GM18858 (cell line): Measurements from ENCODE around the gene ARHGEF11.

Source experiments
- ATAC-seq: cut with Tn5 transposase; IDR thresholded peaks from one replicate; pipeline ENCODE4 v1.9.1; 2021; ENCODE audit not compliant: unreplicated experiment

Gene ARHGEF11

GRCh38 chr1:156912861-156913808, 132.4 kb downstream of the ARHGEF11 start:
- ATAC-seq = no peak

DNA sequence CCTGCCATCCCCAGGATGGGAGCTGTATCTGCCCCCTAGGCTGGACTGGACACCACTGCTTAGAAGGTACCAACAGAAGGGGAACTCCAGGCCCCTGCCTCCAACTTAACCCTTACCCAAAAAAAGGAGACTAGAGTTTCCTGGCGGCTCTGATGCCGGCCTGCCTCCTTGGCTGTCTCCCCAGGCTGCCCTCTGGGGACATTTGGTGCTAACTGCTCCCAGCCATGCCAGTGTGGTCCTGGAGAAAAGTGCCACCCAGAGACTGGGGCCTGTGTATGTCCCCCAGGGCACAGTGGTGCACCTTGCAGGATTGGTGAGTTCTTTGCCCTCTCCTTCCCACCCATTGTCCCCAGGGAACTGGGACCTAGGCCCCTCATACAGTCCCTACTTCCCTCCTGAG, 133.2 kb downstream of the ARHGEF11 start:
- ATAC-seq = no peak

GRCh38 chr1:156911577-156912298, 133.8 kb downstream of the ARHGEF11 start:
- ATAC-seq = no peak

GRCh38 chr1:156910309-156910782, 135.2 kb downstream of the ARHGEF11 start:
- ATAC-seq = no peak

DNA sequence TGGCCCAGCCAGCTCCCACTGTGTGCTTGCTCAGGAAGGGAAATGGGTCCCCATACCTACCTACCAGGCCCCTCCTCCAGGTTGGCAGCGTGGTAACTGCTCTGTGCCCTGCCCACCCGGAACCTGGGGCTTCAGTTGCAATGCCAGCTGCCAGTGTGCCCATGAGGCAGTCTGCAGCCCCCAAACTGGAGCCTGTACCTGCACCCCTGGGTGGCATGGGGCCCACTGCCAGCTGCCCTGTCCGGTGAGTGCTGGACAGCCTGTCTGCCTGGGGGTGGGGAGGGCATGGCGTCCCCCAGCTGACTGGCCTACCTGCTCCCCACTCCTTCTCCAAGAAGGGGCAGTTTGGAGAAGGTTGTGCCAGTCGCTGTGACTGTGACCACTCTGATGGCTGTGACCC, 135.9 kb downstream of the ARHGEF11 start:
- no peak for ATAC-seq

GRCh38 chr1:156908955-156909354, 136.6 kb downstream of the ARHGEF11 start:
- ATAC-seq = no peak

GRCh38 chr1:156908541-156908940, 137.0 kb downstream of the ARHGEF11 start:
- ATAC-seq = no peak

- no peak for ATAC-seq
Observed at GRCh38 chr1:156906206-156906906, 139.2 kb downstream of the ARHGEF11 start.

- ATAC-seq = no peak
Observed at GRCh38 chr1:156905651-156906050, 139.9 kb downstream of the ARHGEF11 start.

DNA sequence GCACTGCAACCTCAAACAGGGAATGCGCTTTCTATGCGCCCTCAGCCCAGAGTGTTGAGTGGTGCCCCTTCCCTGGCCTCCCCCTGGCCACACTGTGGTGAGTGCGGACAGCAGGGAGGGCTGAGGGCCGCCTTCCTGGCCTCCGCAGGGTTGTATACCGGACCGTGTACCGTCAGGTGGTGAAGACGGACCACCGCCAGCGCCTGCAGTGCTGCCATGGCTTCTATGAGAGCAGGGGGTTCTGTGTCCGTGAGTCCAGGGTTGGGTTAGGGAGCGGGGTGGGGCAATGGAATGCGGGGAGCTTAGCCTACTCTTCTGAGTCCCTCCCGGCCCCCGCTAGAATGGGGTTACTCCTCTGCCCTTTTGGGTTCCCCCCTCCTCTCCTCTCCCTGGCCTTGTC, 140.4 kb downstream of the ARHGEF11 start:
- ATAC-seq = no peak

DNA sequence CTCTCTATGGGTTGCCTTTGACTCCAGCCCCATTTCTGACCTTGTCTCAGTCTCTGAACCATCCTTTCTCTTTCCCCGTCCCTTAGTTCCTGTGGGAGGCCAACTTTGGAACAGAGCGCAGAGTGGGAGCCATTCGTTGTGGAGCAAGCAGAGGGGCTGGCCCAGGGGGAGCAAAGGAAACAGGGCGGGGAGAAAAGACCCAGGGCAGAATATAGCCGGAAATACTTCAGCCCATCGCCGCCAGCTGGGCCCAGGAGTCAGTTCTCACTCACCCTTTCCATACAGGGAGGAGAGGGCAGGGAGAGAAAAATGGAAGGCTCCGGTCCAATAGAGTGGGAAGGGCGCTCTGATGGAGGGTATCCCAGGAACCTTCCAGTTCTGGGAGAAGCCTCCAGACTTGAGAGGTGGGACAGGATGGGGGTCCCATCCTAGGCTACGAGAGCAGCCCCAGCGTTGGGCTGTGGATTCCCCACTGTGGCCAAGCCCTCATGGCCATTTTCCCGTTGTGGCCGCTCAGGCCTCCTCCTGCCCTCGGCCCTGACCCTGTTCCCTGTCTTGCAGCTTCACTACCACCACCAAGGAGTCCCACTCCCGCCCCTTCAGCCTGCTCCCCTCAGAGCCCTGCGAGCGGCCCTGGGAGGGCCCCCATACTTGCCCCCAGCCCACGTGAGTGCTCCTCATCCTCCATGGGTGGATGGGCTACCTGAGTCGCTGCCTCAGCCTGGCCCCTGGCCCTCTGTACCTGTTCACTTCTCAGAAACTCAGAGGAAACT, 141.2 kb downstream of the ARHGEF11 start:
- ATAC-seq = no peak

DNA sequence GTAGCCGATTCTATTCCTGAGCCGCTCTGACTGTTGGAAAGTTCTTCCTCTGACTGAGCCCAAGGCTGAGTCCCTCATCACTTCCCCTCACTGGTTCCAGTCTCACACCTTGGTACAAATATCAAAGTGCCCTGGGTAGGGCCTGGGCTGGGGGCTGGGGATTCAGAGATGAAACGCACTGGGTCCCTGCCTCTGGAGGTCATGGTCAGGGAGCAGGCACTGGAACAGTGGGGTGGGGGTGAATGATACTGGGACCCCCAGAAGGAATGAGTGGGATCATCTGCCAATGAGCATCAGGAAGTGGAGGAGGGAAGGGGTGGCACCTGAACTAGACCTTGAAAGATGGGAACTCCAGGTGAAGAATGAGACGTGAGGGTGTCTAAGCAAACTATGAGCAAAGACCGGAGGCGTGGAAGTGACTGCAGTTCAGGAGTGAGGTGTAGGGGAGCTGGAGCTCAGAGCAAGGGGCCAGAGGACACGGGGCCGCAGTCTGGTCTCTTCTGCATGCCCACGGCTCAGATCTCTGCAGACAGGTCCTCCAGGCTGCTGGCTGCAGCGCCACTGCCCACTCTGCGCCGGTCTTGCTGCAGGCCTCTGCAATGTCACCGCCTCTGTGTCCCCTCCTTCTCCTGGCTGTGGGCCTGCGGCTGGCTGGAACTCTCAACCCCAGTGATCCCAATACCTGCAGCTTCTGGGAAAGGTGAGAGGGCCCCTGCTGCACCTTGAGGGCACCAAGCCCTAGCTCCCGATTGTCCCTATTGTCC, 142.0 kb downstream of the ARHGEF11 start:
- ATAC-seq = no peak

DNA sequence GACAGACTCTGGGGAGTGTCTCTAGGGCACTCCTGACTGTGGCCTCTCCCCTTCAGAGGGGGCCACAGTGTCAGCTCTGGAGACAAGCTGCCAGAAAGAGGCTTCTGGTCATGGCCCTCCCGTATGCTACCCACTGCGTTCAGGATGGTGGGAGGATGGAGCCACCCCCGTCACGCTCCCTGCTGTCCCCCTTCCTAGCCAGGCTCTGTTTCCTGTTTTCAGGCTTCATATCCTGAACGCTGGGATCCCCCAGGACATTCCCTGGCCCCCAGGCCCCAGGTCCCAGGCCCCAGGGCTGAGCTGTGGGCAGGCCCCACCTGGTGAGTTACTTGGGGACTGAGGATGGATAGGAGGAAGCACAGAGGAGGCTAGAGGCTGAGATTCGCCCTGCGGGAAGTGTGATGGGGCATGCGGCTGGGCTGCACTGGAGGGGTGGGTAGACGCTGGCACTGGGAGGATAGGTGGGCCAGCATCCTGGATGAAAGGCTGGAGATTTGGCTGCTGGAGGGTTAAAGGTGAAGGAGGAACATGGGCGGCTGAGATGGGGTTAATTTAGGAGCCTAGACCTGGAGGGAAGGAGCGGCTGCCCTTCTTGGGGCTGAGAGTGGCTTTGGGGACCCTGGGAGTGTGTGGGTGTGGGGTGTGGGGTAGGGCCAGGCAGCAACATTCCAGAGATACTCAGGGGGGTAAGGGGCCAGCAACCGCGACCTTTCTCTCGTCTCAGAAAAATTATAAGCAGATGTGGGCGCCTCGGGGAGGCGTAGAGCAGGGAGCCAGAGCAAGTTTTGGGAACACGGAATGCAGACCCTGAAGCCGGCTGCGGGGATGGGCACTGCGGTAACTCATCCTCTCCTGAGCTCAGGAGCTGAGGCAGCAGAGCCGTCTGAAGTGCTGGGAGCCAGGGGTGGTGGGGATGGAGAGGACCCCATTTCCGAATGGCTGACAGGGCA, 143.3 kb downstream of the ARHGEF11 start:
- ATAC-seq = no peak

DNA sequence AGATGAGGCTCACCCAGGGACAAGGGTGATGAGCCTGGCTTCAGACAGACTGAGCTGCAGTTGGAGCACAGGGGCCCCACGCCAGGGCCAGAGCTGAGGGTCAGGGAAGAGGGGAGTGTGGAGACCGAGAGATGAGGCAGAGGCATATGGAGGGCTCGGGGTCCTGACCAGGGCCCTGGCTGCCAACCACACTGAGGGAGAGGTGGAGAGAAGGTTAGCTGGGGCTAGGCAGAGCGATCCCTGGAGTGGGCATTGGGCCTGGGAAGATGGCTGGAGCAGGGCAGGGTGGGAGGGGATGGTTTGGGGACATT, 144.0 kb downstream of the ARHGEF11 start:
- no peak for ATAC-seq

- no peak for ATAC-seq
Observed at GRCh38 chr1:156900896-156901589, 144.5 kb downstream of the ARHGEF11 start.

- no peak for ATAC-seq
Observed at GRCh38 chr1:156899956-156900718, 145.4 kb downstream of the ARHGEF11 start.

DNA sequence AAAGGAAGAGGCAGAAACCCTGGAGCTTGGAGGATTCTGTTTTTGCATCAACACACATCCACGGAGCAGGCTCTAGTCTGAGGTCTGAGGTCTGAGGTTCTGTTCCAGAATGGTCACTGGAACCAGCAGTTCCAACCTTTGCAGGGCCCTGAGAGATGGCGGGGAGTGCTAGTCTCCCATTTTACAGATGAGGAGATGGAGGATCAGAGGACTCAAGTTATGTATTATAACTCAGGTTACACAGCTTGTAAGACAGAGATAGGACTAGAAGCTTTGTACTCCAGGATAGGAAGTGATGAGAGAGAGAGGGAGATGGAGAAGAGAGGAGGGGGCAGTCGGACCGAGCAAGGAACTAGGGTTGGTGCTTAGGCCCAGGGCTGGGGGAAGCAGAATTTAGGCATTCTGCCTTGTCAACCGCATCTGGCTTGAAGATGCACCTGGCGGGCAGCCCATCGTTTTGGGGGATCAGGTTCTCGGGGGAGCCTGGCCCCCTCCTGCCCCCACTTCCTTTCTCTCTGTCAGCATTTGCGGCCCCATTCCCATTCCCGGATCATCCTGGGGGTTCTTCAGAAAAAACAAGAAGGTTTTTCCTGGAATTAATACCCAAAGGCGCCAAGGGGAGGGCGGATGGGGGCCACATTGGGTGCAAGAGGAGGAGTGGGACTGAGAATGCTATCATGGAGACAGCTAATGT, 146.4 kb downstream of the ARHGEF11 start:
- ATAC-seq = no peak
